GM10266 (cell line): ENCODE data around the gene ITGB4.

Experiments used
- DNase-seq: peaks from one replicate; pipeline ENCODE4 v3.0.0; 2012; ENCODE audit errors: extremely low spot score
- TF ChIP-seq, protein P1 (sequence below): IDR thresholded peaks from 2 replicates; pipeline ENCODE4 v1.5.1; 2012; ENCODE audit warnings: mild to moderate bottlenecking, low read depth; ENCODE audit not compliant: control insufficient read depth, insufficient read depth; ENCODE audit errors: missing control alignments

Gene ITGB4

DNA sequence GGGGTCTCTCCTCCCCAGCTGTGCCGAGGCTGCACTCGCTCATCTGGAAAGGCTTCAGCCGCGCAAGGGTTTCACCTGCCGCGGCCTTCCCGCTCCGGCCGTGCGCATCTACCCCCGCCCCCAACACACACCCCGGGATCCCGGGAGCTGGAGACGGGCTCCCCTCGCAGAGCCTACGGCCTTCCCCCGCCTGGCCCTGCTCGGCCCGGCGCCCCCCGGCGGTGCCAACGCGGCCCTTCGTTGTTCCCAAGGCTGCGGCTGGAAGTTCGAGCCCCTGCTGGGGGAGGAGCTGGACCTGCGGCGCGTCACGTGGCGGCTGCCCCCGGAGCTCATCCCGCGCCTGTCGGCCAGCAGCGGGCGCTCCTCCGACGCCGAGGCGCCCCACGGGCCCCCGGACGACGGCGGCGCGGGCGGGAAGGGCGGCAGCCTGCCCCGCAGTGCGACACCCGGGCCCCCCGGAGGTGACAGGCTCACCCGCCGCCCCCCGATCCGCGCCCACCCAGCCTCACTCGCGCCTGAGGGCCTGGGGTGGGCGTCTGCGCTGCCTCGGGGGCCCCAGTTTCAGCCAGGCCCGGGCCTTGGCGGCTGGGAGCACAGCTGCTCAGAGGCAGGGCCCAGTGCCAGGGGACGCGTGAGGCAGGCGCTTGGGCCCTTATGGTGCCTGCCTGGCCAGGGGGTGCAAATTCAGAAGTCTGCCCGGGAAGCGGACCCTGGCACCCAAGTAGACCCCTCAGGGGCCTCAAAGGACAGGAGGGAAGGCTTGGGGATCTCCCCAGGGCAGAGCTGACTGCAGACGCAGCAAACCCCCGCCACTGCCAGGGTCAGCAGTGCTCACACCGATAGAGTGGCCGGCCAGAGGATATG is 32.5 kb downstream of the ITGB4 start:
- peak; percentile 94 for DNase-seq
- TF ChIP-seq, protein P1, sequence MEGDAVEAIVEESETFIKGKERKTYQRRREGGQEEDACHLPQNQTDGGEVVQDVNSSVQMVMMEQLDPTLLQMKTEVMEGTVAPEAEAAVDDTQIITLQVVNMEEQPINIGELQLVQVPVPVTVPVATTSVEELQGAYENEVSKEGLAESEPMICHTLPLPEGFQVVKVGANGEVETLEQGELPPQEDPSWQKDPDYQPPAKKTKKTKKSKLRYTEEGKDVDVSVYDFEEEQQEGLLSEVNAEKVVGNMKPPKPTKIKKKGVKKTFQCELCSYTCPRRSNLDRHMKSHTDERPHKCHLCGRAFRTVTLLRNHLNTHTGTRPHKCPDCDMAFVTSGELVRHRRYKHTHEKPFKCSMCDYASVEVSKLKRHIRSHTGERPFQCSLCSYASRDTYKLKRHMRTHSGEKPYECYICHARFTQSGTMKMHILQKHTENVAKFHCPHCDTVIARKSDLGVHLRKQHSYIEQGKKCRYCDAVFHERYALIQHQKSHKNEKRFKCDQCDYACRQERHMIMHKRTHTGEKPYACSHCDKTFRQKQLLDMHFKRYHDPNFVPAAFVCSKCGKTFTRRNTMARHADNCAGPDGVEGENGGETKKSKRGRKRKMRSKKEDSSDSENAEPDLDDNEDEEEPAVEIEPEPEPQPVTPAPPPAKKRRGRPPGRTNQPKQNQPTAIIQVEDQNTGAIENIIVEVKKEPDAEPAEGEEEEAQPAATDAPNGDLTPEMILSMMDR, result peak; percentile 97

DNA sequence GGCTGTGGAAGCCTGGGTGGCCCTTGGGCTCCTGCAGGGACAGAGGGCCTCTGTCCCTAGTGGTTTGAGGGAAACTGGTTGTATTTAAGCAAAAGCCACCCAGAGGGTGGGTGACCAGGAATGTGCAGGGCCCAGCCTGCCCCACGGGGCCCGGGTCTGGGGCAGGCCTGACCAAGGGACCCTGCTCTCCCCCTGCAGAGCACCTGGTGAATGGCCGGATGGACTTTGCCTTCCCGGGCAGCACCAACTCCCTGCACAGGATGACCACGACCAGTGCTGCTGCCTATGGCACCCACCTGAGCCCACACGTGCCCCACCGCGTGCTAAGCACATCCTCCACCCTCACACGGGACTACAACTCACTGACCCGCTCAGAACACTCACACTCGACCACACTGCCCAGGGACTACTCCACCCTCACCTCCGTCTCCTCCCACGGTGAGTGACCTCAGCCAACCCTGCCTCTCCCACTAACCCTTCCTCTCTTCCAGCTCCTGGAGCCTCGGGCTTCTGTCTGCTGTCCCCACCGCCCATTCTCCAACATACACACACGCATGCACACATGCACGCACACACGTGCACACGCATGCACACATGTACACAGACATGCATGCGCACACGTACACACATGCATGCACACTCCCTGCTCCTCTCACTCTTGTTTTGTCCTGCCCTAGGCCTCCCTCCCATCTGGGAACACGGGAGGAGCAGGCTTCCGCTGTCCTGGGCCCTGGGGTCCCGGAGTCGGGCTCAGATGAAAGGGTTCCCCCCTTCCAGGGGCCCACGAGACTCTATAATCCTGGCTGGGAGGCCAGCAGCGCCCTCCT is 33.3 kb downstream of the ITGB4 start:
- no peak for DNase-seq

DNA sequence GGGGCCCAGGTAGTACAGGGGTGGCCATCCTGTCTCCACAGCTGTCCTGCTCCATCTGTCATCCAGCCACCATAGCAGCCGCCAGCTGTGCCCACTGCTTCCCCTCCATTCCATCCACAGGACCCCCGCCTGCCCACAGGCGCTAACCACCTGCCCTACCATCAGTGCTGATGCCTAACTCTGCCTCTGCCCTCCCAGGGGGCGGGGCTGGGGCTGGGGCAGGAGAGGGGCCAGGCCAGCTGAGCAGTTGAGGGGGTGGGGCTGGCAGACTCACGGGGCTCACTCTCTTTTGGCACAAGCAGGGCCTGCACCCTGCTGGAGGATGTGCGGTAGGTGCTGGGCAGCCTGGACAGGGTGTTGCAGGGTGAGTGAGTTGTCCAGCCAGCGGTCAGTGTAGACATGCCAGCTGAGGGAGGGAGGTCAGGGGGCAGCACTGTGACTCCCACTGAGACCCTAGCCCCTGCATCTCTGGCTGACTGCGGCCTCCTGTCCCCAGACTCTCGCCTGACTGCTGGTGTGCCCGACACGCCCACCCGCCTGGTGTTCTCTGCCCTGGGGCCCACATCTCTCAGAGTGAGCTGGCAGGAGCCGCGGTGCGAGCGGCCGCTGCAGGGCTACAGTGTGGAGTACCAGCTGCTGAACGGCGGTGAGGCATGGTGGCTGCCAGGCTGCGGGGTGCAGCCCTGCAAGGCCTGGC is 34.1 kb downstream of the ITGB4 start:
- TF ChIP-seq, protein P1, result no peak
- no peak for DNase-seq

More for the DNA sequence above, 33.3 kb downstream of the ITGB4 start:
- TF ChIP-seq, protein P1, result no peak

DNA sequence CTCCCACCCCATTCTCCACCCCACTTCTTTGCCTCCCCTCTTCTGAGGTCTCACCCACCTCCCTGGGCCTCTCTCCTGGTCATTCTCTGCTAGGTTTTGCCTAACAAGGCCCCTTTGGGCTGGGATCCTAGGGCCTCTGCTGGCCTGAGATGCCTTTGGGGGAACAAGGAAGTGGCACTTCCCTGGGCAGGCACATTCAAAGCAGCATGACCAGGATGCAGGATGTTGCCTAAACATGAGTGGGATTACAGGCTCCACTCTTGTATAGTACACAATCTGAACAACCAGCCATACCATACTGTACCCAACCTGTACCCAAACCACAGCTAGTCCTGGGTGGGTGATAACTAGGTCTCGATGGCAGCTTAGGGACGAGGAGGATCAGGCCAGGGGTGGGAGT is 34.7 kb downstream of the ITGB4 start:
- TF ChIP-seq, protein P1, result no peak
- no peak for DNase-seq

DNA sequence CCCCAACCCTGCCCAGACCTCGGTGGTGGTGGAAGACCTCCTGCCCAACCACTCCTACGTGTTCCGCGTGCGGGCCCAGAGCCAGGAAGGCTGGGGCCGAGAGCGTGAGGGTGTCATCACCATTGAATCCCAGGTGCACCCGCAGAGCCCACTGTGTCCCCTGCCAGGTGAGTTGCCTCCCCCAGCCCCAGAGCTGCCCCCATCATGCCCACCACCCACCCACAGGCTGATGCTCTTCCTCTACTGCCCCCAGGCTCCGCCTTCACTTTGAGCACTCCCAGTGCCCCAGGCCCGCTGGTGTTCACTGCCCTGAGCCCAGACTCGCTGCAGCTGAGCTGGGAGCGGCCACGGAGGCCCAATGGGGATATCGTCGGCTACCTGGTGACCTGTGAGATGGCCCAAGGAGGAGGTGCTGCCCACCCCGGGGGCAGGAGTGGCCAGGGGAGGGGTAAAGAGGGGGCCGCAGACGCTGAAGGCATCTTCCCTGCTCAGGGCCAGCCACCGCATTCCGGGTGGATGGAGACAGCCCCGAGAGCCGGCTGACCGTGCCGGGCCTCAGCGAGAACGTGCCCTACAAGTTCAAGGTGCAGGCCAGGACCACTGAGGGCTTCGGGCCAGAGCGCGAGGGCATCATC is 35.3 kb downstream of the ITGB4 start:
- no peak for DNase-seq
- TF ChIP-seq, protein P1, result no peak

DNA sequence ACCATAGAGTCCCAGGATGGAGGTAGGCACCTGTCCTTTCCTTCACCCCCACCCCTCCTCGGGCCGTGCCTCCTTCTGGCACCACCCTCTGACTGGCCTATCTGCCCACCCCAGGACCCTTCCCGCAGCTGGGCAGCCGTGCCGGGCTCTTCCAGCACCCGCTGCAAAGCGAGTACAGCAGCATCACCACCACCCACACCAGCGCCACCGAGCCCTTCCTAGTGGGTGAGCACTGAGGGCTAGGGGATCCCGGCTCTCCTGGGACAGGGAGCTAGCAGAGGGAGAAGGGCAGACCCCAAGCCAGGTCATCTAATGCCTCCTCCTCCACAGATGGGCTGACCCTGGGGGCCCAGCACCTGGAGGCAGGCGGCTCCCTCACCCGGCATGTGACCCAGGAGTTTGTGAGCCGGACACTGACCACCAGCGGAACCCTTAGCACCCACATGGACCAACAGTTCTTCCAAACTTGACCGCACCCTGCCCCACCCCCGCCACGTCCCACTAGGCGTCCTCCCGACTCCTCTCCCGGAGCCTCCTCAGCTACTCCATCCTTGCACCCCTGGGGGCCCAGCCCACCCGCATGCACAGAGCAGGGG is 35.9 kb downstream of the ITGB4 start:
- TF ChIP-seq, protein P1, result no peak
- DNase-seq, result no peak
